GM19328 (cell line): Measurements from ENCODE around the gene FECH.
"Not testable (repeated sequence)": the region's sequence is repeated elsewhere in the genome, so short reads cannot be mapped to it uniquely, and the experiment has no call there.

Experiments
- ATAC-seq: cut with Tn5 transposase; IDR thresholded peaks from one replicate; pipeline ENCODE4 v1.9.1; 2021; ENCODE audit warnings: mild to moderate bottlenecking, moderate library complexity; ENCODE audit not compliant: unreplicated experiment

FECH gene

DNA sequence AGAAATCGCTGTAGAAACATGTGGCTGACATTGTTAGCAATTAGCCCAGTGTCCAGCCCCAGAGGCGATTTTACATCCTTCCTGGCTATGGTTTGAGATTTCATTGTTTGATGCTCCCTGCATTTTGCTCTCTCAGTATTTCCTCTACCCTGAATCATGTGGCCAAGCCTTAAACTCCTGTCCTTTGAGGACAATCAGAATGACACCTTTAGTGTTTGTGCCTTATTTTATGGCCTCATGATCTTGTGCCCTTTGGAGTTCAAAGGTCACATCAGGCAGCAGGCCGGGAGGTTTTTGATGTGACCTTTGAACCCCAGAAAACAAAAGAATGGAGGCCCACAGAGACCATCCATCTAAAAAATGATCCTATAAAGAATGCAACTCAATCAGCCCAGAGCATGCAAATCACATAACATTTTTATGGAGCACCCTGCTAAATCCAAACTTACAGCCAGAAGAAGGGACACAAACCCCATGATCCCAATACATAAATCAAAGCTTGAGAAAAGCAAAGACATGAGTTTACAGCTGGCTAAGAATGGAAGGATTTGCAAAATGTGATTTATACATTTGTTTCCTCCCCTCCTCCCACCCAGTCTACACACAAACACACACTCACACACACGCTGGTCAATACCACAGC is 52.5 kb downstream of the FECH start:
- no peak for ATAC-seq

DNA sequence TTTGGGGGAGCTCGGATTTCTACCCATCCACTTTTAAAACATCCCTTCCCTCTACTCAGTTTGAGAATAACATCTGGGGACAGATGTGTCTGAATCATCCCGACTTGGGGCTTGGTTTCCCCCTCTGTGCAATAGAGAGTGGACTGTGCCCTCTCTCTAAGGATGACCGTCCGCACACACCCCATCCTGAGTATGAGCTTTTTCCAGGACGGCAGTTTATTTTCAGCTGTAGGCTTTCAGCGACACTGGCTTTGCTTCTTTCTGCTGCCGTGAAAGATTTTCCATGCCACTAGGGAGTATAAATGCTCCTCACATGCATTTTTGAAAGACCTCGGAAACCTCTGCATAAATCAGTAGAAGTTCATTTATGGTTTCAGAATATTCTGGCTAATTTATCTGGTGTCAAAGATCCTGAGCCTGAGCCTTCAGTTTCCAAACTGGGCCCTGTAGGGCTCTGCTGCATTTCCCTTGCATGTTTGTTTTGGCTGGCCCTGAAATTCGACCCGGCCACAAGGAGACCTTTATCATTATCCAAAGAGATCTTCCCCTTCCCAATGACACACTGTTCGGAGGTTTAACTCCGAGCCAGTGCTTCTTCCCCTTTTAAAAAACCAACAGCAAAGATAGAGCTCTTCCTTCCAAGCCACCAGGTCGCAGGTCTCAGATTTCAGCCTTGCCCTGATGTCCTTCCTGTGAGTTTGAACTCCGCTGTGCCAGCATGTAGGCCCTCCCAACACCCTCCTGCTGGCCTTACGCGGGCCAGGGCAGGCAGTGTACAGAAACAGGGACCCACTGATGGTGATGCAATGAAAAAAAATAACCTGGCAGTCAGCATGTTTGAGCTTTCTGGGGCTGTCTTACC is 53.3 kb downstream of the FECH start:
- no peak for ATAC-seq

DNA sequence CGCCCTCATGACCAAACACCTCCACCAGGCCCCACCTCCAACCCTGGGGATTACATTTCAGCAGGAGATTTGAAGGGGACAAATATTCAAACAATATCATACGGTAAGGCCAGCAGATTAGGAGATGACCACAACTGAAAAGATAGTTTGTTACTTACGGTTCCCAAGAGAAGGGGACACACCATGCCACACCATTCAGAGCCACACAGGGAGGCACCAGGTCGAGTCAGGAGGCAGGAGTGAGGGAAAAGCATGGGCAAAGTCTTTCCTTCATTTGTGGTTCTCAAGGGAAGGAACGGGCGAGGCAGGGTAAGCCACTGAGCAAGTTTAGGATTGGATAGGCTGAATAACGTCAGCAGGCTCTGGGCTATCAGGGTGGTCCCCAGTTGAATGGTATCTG is 57.4 kb downstream of the FECH start:
- no peak for ATAC-seq

GRCh38 chr18:57527556-57528229 is 58.8 kb downstream of the FECH start:
- ATAC-seq = no peak

- no peak for ATAC-seq
Observed at GRCh38 chr18:57523171-57523956, 63.1 kb downstream of the FECH start.

- not testable (repeated sequence) for ATAC-seq
Observed at GRCh38 chr18:57522348-57522747, 64.2 kb downstream of the FECH start.

- no peak for ATAC-seq
Observed at GRCh38 chr18:57519668-57520424, 66.7 kb downstream of the FECH start.

DNA sequence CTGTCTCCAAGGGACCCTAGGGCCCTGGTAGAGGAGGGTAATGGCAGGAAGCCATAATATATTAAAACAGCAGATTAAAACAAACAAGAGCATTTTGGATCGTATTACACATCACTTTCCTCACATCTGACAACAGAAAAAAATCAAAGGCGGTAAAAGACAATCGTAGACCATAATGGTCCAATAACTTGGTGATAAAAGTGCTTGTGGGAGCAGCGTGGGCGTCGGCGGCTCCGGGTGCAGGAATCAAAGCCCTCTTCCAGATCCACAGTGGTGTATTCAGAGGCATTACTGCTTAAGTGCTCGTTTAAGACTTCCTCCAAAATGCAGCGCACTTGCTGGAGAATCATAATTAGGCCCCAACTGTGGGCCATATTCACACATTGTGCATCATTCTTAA is 68.0 kb downstream of the FECH start:
- no peak for ATAC-seq

DNA sequence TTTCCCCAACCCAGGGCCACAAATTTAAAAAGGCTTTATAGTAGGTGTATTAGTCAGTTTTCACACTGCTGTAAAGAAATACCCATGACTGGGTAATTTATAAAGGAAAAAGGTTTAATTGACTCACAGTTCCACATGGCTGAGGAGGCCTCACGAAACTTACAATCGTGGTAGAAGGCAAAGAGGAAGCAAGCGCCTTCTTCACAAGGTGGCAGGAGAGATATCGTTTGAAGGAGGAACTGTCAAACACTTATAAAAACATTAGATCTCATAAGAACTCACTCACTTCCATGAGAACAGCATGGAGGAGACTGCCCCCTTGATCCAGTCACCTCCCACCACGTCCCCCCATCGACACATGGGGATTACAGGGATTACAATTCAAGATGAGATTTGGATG is 70.4 kb downstream of the FECH start:
- ATAC-seq = no peak

DNA sequence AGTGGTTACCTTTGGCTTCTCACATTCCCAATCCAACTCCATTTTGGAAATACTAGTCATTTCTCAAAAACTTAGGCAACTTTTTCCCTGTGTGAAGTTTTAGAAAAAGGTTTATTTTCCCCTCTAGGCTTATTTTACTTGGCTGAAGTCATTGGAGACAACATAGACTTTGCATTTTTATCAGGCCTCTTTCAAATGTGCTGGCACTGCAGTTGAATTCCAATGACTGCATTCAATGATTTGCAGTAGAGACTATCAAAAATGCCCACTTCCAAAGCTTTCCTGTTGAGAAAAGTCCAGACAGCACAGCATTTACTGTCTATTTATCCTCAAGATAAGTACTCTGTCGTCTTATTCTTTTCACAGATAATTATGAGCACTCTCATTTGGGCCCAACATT is 81.3 kb downstream of the FECH start:
- ATAC-seq = no peak

- no peak for ATAC-seq
Observed at GRCh38 chr18:57502624-57503023, 83.9 kb downstream of the FECH start.

DNA sequence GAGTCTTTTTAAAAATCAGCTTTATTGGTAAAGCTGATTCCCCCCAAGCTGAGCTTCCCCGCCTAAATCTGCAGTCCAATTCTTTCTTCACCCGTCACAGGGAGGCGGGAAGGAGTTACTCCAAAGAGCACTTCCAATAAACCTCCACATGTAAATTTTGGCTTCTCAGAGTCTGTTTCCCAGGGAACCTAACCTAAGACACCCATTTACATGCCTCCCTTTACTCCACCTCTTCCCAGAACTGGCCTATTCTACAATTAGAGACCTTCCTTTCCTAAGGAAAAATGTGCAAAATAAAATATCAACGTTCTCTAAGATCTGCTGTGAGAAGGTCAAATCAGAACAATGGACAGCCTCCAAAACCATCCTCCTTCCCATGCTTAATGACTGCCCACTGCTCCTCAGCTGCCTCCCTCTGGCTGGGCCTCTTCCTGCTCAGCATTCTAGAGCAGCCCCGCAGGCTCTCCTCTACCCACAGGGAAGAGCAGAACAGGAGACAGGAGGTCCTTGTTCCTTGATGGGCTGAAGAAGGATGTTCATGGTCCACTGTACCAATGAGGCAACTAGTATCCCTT is 87.7 kb downstream of the FECH start:
- no peak for ATAC-seq
